OCI-LY7 (cell line): ENCODE results near the gene RLF. TPM values are rescaled to one million over a fixed set of nuclear protein-coding genes. Genes with fewer than 3 reads are reported as not detected.
A peak's percentile ranks its signal among the peaks of the same experiment; 100 is the strongest.
"Not testable (repeated sequence)": the region's sequence is repeated elsewhere in the genome, so short reads cannot be mapped to it uniquely, and the experiment has no call there.

Source experiments
- BruUV-seq: library from RNA; stranded (reverse); fragments of 400-500 nt; replicated peaks from 2 replicates; lab custom pipeline; 2021; lab: Mats Ljungman, UMichigan
- CTCF ChIA-PET: fragments of 300-600 bp; sonication (Branson Sonifier 250); formaldehyde crosslinking; loops from one replicate; lab custom pipeline; 2022; ENCODE audit warnings: antibody characterized with exemption; ENCODE audit not compliant: unreplicated experiment; lab: Charles Lee
- POLR2A ChIA-PET: fragments of 300-600 bp; sonication (Branson Sonifier 250); formaldehyde crosslinking; loops from one replicate; lab custom pipeline; 2022; ENCODE audit warnings: antibody characterized with exemption; lab: Charles Lee
- DNase-seq: peaks from one replicate; pipeline ENCODE4 v3.0.0-alpha.2; 2015; ENCODE audit warnings: low spot score
- H2AFZ ChIP-seq: fragments of 200-600 bp; sonication (generic), shearing (Covaris generic); 2 replicates; pipeline ENCODE4 v1.6.1; 2014; ENCODE audit warnings: mild to moderate bottlenecking, antibody characterized with exemption, low read length, moderate library complexity
- H3K27ac ChIP-seq: fragments of 200-600 bp; sonication (generic); 2 replicates; pipeline ENCODE4 v1.5.1; 2014; ENCODE audit warnings: mixed run types, low read depth, mild to moderate bottlenecking, moderate library complexity, low read length, inconsistent platforms; ENCODE audit not compliant: poor library complexity, severe bottlenecking
- H3K36me3 ChIP-seq: fragments of 200-600 bp; sonication (generic); 2 replicates; pipeline ENCODE4 v1.6.1; 2014; ENCODE audit warnings: mild to moderate bottlenecking, antibody characterized with exemption, low read length, moderate library complexity, mixed read lengths; ENCODE audit not compliant: insufficient read depth
- H3K4me1 ChIP-seq: fragments of 200-600 bp; sonication (generic); 2 replicates; pipeline ENCODE4 v1.5.1; 2014; ENCODE audit warnings: mild to moderate bottlenecking, low read length; ENCODE audit not compliant: insufficient read depth, poor library complexity, severe bottlenecking
- H3K4me2 ChIP-seq: fragments of 200-600 bp; sonication (generic); 2 replicates; pipeline ENCODE4 v1.6.1; 2014; ENCODE audit warnings: mild to moderate bottlenecking, low read length
- H3K4me3 ChIP-seq: fragments of 200-600 bp; sonication (generic); 2 replicates; pipeline ENCODE4 v1.5.1; 2014; ENCODE audit warnings: mild to moderate bottlenecking, low read depth, low read length; ENCODE audit not compliant: poor library complexity, severe bottlenecking
- H3K79me2 ChIP-seq: fragments of 200-600 bp; sonication (generic); 2 replicates; pipeline ENCODE4 v1.6.1; 2016; ENCODE audit warnings: low read depth, mild to moderate bottlenecking, low read length, moderate library complexity, mixed read lengths; ENCODE audit not compliant: insufficient read depth
- H3K9me2 ChIP-seq: fragments of 200-600 bp; sonication (generic); 2 replicates; pipeline ENCODE4 v1.6.1; 2016; ENCODE audit warnings: mild to moderate bottlenecking, low read length, mixed read lengths; ENCODE audit not compliant: insufficient read depth
- H3K9me3 ChIP-seq: fragments of 200-600 bp; sonication (generic); 2 replicates; pipeline ENCODE4 v1.6.1; 2014; ENCODE audit warnings: mild to moderate bottlenecking, mixed run types, low read length, mixed read lengths
- H4K20me1 ChIP-seq: fragments of 200-600 bp; sonication (generic); 2 replicates; pipeline ENCODE4 v1.6.1; 2014; ENCODE audit warnings: mild to moderate bottlenecking, antibody characterized with exemption, low read length, moderate library complexity, mixed read lengths; ENCODE audit not compliant: insufficient read depth
- EZH2phosphoT487 ChIP-seq: fragments of 200-600 bp; sonication (generic); IDR thresholded peaks from 2 replicates; pipeline ENCODE4 v1.6.1; 2018; ENCODE audit warnings: low read depth, borderline replicate concordance, mild to moderate bottlenecking, mixed run types, antibody characterized with exemption, low read length, moderate library complexity, mixed read lengths
- intact Hi-C: fragments of 100-400 bp; cut with micrococcal nuclease; formaldehyde crosslinking; loops from one replicate; pipeline ENCODE4 v1.10.0; 2022; ENCODE audit not compliant: unreplicated experiment
- total RNA-seq, 2 experiments: library from RNA; depleted of rRNA in 1 of 2; stranded (reverse); fragments of >200 nt in 1 of 2; shearing (Covaris generic) in 1 of 2; gene quantifications; 2 replicates each; pipeline ENCODE4 v1.2.3, GENCODE V29; 2014 to 2022
- TF ChIP-seq, protein P1 (sequence below): fragments of 200-600 bp; sonication (generic); conservative IDR thresholded peaks from 2 replicates; pipeline ENCODE4 v1.5.1; 2014; ENCODE audit warnings: mild to moderate bottlenecking, antibody characterized with exemption, low read length, moderate library complexity, mixed read lengths

Gene RLF
- total RNA-seq, 2 experiments from 2014 or later: 16.9 to 22.5 TPM

DNA sequence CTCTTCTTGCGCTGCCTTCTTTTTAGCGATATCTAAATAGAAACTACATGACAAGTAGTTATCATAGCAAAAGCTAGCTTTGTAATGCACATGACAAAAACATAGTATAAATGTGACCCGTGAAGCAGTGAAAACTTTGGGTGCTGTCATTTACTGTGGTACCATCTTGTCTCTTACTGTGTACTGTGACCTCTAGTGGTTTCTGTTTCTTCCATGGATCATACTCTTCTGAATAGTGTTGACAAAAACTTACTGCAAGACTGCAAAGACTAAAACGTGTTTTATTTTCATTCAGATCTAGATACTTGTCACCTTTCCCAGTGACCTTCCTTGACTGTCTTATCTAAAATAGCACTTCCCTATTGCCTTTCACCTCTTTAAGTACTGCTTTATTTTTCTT is 6.1 kb downstream of the RLF start:
- peaks cover 46% of the 10 kb centered on the region for H4K20me1 ChIP-seq
- no TSS peak for BruUV-seq
- no peak for DNase-seq
- TF ChIP-seq, protein P1, sequence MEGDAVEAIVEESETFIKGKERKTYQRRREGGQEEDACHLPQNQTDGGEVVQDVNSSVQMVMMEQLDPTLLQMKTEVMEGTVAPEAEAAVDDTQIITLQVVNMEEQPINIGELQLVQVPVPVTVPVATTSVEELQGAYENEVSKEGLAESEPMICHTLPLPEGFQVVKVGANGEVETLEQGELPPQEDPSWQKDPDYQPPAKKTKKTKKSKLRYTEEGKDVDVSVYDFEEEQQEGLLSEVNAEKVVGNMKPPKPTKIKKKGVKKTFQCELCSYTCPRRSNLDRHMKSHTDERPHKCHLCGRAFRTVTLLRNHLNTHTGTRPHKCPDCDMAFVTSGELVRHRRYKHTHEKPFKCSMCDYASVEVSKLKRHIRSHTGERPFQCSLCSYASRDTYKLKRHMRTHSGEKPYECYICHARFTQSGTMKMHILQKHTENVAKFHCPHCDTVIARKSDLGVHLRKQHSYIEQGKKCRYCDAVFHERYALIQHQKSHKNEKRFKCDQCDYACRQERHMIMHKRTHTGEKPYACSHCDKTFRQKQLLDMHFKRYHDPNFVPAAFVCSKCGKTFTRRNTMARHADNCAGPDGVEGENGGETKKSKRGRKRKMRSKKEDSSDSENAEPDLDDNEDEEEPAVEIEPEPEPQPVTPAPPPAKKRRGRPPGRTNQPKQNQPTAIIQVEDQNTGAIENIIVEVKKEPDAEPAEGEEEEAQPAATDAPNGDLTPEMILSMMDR: peak; percentile 61
- no peak for TF ChIP-seq EZH2phosphoT487
- H3K4me3 ChIP-seq: no peak overlapping the region
- H3K4me2 ChIP-seq: no peak overlapping the region
- intact Hi-C loops: no loop called here
- no peak overlapping the region for H2AFZ ChIP-seq
- ChIA-PET POLR2A (no interaction called here), CTCF (no interaction called here)
- peaks cover 97% of the 10 kb centered on the region for H3K79me2 ChIP-seq
- no peaks in the 10 kb centered on the region for H3K9me3 ChIP-seq
- H3K27ac ChIP-seq: no peak overlapping the region
- no peaks in the 10 kb centered on the region for H3K9me2 ChIP-seq
- H3K4me1 ChIP-seq: peaks cover 19% of the 10 kb centered on the region
- H3K36me3 ChIP-seq: no peaks in the 10 kb centered on the region; the same call in 1 of the 2 replicates

DNA sequence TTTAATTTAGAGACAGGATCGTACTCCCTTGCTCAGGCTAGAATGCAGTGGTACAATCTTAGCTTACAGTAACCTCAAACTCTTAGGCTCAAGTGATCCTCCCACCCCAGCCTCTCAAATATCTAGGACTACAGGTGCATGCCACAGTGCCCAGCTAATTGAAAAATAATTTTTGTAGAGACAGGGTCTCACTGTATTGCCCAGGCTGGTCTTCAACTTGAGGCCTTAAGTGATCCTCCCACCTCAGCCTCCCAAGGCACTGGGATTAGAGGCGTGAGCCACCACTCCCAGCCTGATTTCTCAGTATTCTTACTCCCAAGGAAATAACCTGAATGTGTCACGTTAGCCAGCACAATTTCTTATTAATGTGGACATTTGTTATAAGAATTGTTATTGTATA is 9.8 kb downstream of the RLF start:
- no peaks in the 10 kb centered on the region for H3K9me2 ChIP-seq
- CTCF ChIA-PET: no interaction called here
- no peak overlapping the region for H2AFZ ChIP-seq
- no peak for TF ChIP-seq EZH2phosphoT487
- TF ChIP-seq, protein P1: no peak
- peaks cover 96% of the 10 kb centered on the region for H3K79me2 ChIP-seq
- no peak overlapping the region for H3K4me3 ChIP-seq
- H3K4me2 ChIP-seq: no peak overlapping the region
- no TSS peak for BruUV-seq
- H4K20me1 ChIP-seq: peaks cover 16% of the 10 kb centered on the region
- H3K9me3 ChIP-seq: no peaks in the 10 kb centered on the region
- POLR2A ChIA-PET: interaction anchor here (0.7 to 1.1 kb wide), 2 partner anchors 9 to 14 kb away, joined by 3 read pairs; no protein-coding TSS in a partner anchor
- DNase-seq: no peak
- H3K36me3 ChIP-seq: no peaks in the 10 kb centered on the region
- no peaks in the 10 kb centered on the region for H3K4me1 ChIP-seq
- H3K27ac ChIP-seq: no peak overlapping the region
- intact Hi-C loops: no loop called here

DNA sequence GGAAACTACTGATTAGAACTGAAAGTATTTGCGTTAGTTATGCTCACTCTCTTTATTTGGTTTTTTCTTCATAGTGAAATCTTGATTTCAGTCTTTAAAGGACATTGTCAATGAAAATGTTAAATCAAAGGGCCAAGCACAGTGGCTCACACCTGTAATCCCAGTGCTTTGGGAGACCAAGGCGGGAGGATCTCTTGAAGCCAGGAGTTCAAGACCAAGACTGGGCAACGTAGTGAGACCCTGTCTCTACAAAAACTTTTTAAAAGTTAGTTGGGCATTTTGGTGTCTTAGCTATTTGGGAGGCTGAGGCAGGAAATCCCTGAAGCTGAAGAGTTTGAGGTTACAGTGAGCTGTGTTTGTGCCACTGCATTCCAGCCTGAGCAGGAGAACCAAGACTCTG is 13.6 kb downstream of the RLF start:
- H3K9me2 ChIP-seq: no peaks in the 10 kb centered on the region
- peaks cover 18% of the 10 kb centered on the region; the same call in 1 of the 2 replicates for H4K20me1 ChIP-seq
- H2AFZ ChIP-seq: no peak overlapping the region
- H3K79me2 ChIP-seq: peaks cover 99% of the 10 kb centered on the region
- BruUV-seq: no TSS peak
- no peaks in the 10 kb centered on the region for H3K36me3 ChIP-seq
- no peaks in the 10 kb centered on the region for H3K9me3 ChIP-seq
- no peak overlapping the region for H3K4me3 ChIP-seq
- H3K4me1 ChIP-seq: no peaks in the 10 kb centered on the region
- no peak overlapping the region for H3K4me2 ChIP-seq
- H3K27ac ChIP-seq: no peak overlapping the region
- no peak for DNase-seq
- intact Hi-C loops: no loop called here
- TF ChIP-seq EZH2phosphoT487: no peak
- TF ChIP-seq, protein P1: no peak
- CTCF ChIA-PET: no interaction called here
- POLR2A ChIA-PET: interaction anchor here (0.5 to 0.8 kb wide), 3 partner anchors 21 to 342 kb away, joined by 4 to 6 read pairs (median 4); no protein-coding TSS in a partner anchor

DNA sequence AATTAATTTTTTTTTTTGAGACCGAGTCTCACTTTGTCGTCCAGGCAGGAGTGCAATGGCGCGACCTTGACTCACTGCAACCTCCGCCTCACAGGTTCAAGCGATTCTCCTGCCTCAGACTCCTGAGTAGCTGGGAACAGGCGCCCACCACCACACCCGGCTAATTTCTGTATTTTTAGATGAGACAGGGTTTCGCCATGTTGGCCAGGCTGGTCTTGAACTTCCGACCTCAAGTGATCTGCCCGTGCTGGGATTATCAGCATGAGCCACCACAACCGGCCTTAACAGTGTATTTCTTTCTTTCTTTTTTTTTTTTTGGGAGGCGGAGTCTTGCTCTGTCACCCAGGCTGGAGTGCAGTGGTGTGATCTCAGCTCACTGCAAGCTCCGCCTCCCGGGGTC is 15.8 kb downstream of the RLF start:
- H3K36me3 ChIP-seq, DNase-seq, intact Hi-C loops, H2AFZ ChIP-seq, H3K4me2 ChIP-seq, POLR2A ChIA-PET, H3K27ac ChIP-seq, BruUV-seq, H3K4me1 ChIP-seq, CTCF ChIA-PET, H3K9me2 ChIP-seq, H3K9me3 ChIP-seq, H3K4me3 ChIP-seq: not testable (repeated sequence)
- H3K79me2 ChIP-seq: peaks cover 99% of the 10 kb centered on the region
- H4K20me1 ChIP-seq: peaks cover 26% of the 10 kb centered on the region; the same call in 1 of the 2 replicates
